GM12878 (cell line): Measurements from ENCODE around the gene DYNC1I1. TPM values are rescaled to one million over a fixed set of nuclear protein-coding genes. Genes with fewer than 3 reads are reported as not detected.

ENCODE experiments used
- ATAC-seq: fragments of 200-7000 bp; cut with Tn5 transposase; 3 replicates; pipeline ENCODE4 v1.9.1; 2020; ENCODE audit warnings: mild to moderate bottlenecking, moderate library complexity
- BruUV-seq: library from RNA; stranded (reverse); fragments of 400-500 nt; replicated peaks from 2 replicates; lab custom pipeline; 2021; lab: Mats Ljungman, UMichigan
- CTCF ChIA-PET: fragments of 300-600 bp; sonication (Branson Sonifier 250); formaldehyde crosslinking; extraction: SDS; loops from one replicate; lab custom pipeline; 2021; ENCODE audit warnings: inconsistent platforms; lab: Yijun Ruan, JAX
- POLR2A ChIA-PET: fragments of 350-600 bp; formaldehyde crosslinking; extraction: SDS; loops from one replicate; lab custom pipeline; 2021; ENCODE audit warnings: inconsistent platforms; lab: Charles Lee
- RAD21 ChIA-PET: fragments of 300-600 bp; sonication (Branson Sonifier 250); formaldehyde crosslinking; loops from one replicate; lab custom pipeline; 2023; ENCODE audit warnings: antibody characterized with exemption; ENCODE audit not compliant: unreplicated experiment; lab: Charles Lee
- SMC1A ChIA-PET: fragments of 300-600 bp; sonication (Branson Sonifier 250); formaldehyde crosslinking; loops from one replicate; lab custom pipeline; 2023; ENCODE audit not compliant: unreplicated experiment, uncharacterized antibody; lab: Charles Lee
- DNase-seq: peaks from one replicate; pipeline ENCODE4 v3.0.0-alpha.2; 2011; ENCODE audit warnings: low read depth, low spot score
- FAIRE-seq: peaks from 3 replicates; lab custom pipeline; 2011; peaks lifted over from hg19 to GRCh38; lab: Jason Lieb, UNC
- H2AFZ ChIP-seq: 2 replicates; pipeline ENCODE4 v1.6.0; 2011; ENCODE audit warnings: low read depth, low read length, control low read depth; ENCODE audit not compliant: control insufficient read depth
- H3K27ac ChIP-seq: 2 replicates; pipeline ENCODE4 v1.5.1; 2011; ENCODE audit warnings: control low read depth; ENCODE audit not compliant: control insufficient read depth, insufficient read depth
- H3K27me3 ChIP-seq, 2 experiments: replicated peaks in 1 of 2; 2 replicates each; pipeline versions ENCODE4 v1.6.0 to v1.6.1; 2011; ENCODE audit warnings: low read length in 1 of 2; ENCODE audit not compliant: control insufficient read depth in 2 of 2, insufficient read depth in 2 of 2
- H3K36me3 ChIP-seq, 2 experiments: 2 replicates each; pipeline ENCODE4 v1.5.1; 2011; ENCODE audit warnings: low read length in 1 of 2; ENCODE audit not compliant: control insufficient read depth in 2 of 2, insufficient read depth in 2 of 2
- H3K4me1 ChIP-seq: 2 replicates; pipeline ENCODE4 v1.6.1; 2011; ENCODE audit warnings: mild to moderate bottlenecking, low read length, moderate library complexity, mixed read lengths; ENCODE audit not compliant: control insufficient read depth, insufficient read depth
- H3K4me2 ChIP-seq: 2 replicates; pipeline ENCODE4 v1.6.0; 2011; ENCODE audit warnings: control low read depth; ENCODE audit not compliant: control insufficient read depth, insufficient read depth
- H3K4me3 ChIP-seq: fragments of 200-600 bp; sonication (generic); 2 replicates; pipeline ENCODE4 v1.5.1; 2016
- H3K79me2 ChIP-seq: 2 replicates; pipeline ENCODE4 v1.6.0; 2011; ENCODE audit warnings: low read length; ENCODE audit not compliant: control insufficient read depth, insufficient read depth
- H3K9ac ChIP-seq: 2 replicates; pipeline ENCODE4 v1.8.0; 2011; ENCODE audit warnings: low read length, control low read depth, mixed read lengths; ENCODE audit not compliant: control insufficient read depth, insufficient read depth
- H3K9me3 ChIP-seq: replicated peaks from 3 replicates; pipeline ENCODE4 v1.5.1; 2011; ENCODE audit warnings: mild to moderate bottlenecking, low read length; ENCODE audit not compliant: control insufficient read depth, insufficient read depth
- H4K20me1 ChIP-seq: 2 replicates; pipeline ENCODE4 v1.6.0; 2011; ENCODE audit not compliant: control insufficient read depth, insufficient read depth
- EZH2 ChIP-seq: IDR thresholded peaks from 2 replicates; pipeline ENCODE4 v1.6.1; 2012; ENCODE audit warnings: low read depth, mild to moderate bottlenecking, control low read depth, inconsistent platforms, low read length, borderline replicate concordance; ENCODE audit not compliant: control insufficient read depth
- HDGF ChIP-seq: fragments of 450-650 bp; IDR thresholded peaks from 2 replicates; pipeline ENCODE4 v1.6.1; 2016; ENCODE audit warnings: antibody characterized with exemption
- MYB ChIP-seq: fragments of 150-350 bp; IDR thresholded peaks from 2 replicates; pipeline ENCODE4 v1.6.1; 2014; ENCODE audit warnings: mild to moderate bottlenecking, low read depth, low read length, borderline replicate concordance
- NR2C2 ChIP-seq: IDR thresholded peaks from 2 replicates; pipeline ENCODE4 v1.6.1; 2011; ENCODE audit warnings: borderline replicate concordance, low read depth; ENCODE audit not compliant: control insufficient read depth, insufficient read length
- PRDM15 ChIP-seq: fragments of 450-650 bp; formaldehyde crosslinking; IDR thresholded peaks from 2 replicates; pipeline ENCODE4 v1.4.0; 2020; ENCODE audit warnings: mild to moderate bottlenecking, moderate library complexity
- RCOR1 ChIP-seq: conservative IDR thresholded peaks from 2 replicates; pipeline ENCODE4 v1.6.1; 2012; ENCODE audit warnings: low read depth, low read length, improper control_type of control experiment
- SIX5 ChIP-seq: IDR thresholded peaks from 2 replicates; pipeline ENCODE4 v1.6.1; 2011; ENCODE audit warnings: mild to moderate bottlenecking, low read depth, low read length, moderate library complexity; ENCODE audit not compliant: severe bottlenecking
- SUPT20H ChIP-seq: IDR thresholded peaks from 2 replicates; pipeline ENCODE4 v1.6.1; 2011; ENCODE audit warnings: low read depth, mild to moderate bottlenecking, low read length, moderate library complexity, borderline replicate concordance; ENCODE audit not compliant: control insufficient read depth
- ZBED1 ChIP-seq: IDR thresholded peaks from 2 replicates; pipeline ENCODE4 v1.6.1; 2016; ENCODE audit warnings: borderline replicate concordance
- WGBS: methylation state at CpG from one replicate; pipeline ENCODE4 v1.1.6; 2016; ENCODE audit warnings: low lambda C conversion rate; ENCODE audit not compliant: insufficient replicate concordance, insufficient coverage; ENCODE audit errors: missing lambda C conversion rate; 5-methylcytosine and 5-hydroxymethylcytosine counted together
- in situ Hi-C: fragments of 300-500 bp; cut with MboI; formaldehyde crosslinking; loops from 9 replicates; pipeline ENCODE4 v1.14.3; 2018; ENCODE audit warnings: mixed read lengths
- intact Hi-C: fragments of 100-400 bp; cut with micrococcal nuclease; formaldehyde crosslinking; loops from one replicate; pipeline ENCODE4 v1.14.2; 2022; ENCODE audit not compliant: unreplicated experiment
- polyA plus RNA-seq, 11 experiments: library from polyadenylated mRNA; depleted of rRNA in 4 of 11; unstranded in 6 of 11; stranded (reverse) in 5 of 11; fragments of >200 nt; fragmentation: Nextera tagmentation in 4 of 11; fragmentation: Illumina TruSeq in 1 of 11; extraction: Ambion mirVana in 4 of 11; extraction: Trizol in 1 of 11; gene quantifications; 1 replicate in 1 of 11; 2 replicates in 10 of 11; pipeline versions ENCODE4 v1.2.1 to v1.2.3, GENCODE V29; 2011 to 2016; ENCODE audit warnings: inconsistent platforms in 2 of 11, missing spikeins in 2 of 11, low read depth in 1 of 11
- total RNA-seq, 4 experiments: library from RNA; depleted of rRNA in 3 of 4; stranded (reverse); fragments of >200 nt in 3 of 4; fragmentation: Illumina TruSeq in 1 of 4; extraction: Trizol in 1 of 4; gene quantifications; 2 replicates each; pipeline versions ENCODE4 v1.2.1 to v1.2.3, GENCODE V29; 2013 to 2021
- TF ChIP-seq, protein P1 (sequence below): fragments of 450-650 bp; IDR thresholded peaks from 2 replicates; pipeline ENCODE4 v1.6.1; 2017; ENCODE audit warnings: borderline replicate concordance

DYNC1I1 gene
- total and polyA plus RNA-seq, 10 of the 15 experiments (the other 5 are each of a cell fraction or from before 2014, with no cell fraction given), result 0.05 to 0.91 (median 0.14) TPM; not detected in 3

DNA sequence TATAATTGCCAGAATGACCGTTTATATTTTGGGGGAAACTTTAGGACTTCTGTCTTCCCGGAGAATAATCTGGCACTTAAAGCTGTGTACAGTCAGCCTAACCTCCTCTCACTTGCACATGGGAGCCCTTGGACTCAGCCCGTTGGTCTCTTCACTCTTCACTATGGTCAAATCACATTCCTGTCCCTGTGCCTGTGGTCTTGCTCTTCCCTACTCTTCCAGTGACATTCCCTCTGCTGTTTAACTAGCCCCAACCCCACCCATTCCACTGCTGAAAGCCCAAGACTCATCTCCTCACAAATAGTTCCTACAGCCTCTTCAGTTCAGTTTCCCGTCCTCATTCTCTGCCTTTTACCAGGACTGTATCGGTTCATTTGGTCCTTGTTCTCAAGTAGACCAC, 135.0 kb downstream of the DYNC1I1 start (continued):
- TF ChIP-seq HDGF (no peak), SIX5 (no peak)

GRCh38 chr7:95908499-95908898, 136.1 kb downstream of the DYNC1I1 start:
- no TSS peak for BruUV-seq
- Histone ChIP-seq H3K36me3 (no peaks in the 10 kb centered on the region), H3K4me3 (no peak overlapping the region), H4K20me1 (no peaks in the 10 kb centered on the region; the same call in 1 of the 2 replicates), H3K9me3 (no peaks in the 10 kb centered on the region), H3K4me1 (no peaks in the 10 kb centered on the region), H3K4me2 (no peak overlapping the region), H3K27ac (no peak overlapping the region), H2AFZ (no peak overlapping the region), H3K79me2 (no peaks in the 10 kb centered on the region), H3K27me3 (no peaks in the 10 kb centered on the region), H3K9ac (no peak overlapping the region)
- POLR2A ChIA-PET, result no interaction called here
- DNase-seq (no peak), FAIRE-seq (no peak), ATAC-seq (no peak)
- WGBS, result 37% methylated on average over 4 of the region's 4 CpGs
- in situ Hi-C loops (no loop called here), intact Hi-C loops (no loop called here)
- TF ChIP-seq ZBED1, result no peak
- TF ChIP-seq SUPT20H, result no peak
- SMC1A ChIA-PET, result interaction anchor here (0.9 kb wide), 1 partner anchor 8 kb away, joined by 3 read pairs; no protein-coding TSS in a partner anchor
- CTCF ChIA-PET, result interaction anchor here (1.0 kb wide), 1 partner anchor 37 kb away, joined by 3 read pairs; no protein-coding TSS in a partner anchor
- RAD21 ChIA-PET, result interaction anchor here (1.2 kb wide), 1 partner anchor 185 kb away, joined by 4 read pairs; no protein-coding TSS in a partner anchor

GRCh38 chr7:95910341-95910740, 138.0 kb downstream of the DYNC1I1 start:
- H3K4me2 ChIP-seq, result no peak overlapping the region
- no peaks in the 10 kb centered on the region for H3K9me3 ChIP-seq
- CTCF ChIA-PET, result interaction anchor here (1.0 kb wide), 1 partner anchor 39 kb away, joined by 3 read pairs; no protein-coding TSS in a partner anchor
- no peaks in the 10 kb centered on the region for H3K36me3 ChIP-seq
- no peak overlapping the region for H2AFZ ChIP-seq
- FAIRE-seq (no peak), ATAC-seq (no peak), DNase-seq (no peak)
- POLR2A ChIA-PET, result no interaction called here
- no peak overlapping the region for H3K4me3 ChIP-seq
- H3K27me3 ChIP-seq, result no peaks in the 10 kb centered on the region
- no peaks in the 10 kb centered on the region for H3K4me1 ChIP-seq
- no peak overlapping the region for H3K27ac ChIP-seq
- in situ Hi-C loops, result loop anchor here (5.0 to 10.0 kb wide), 2 partner anchors 1117 to 1924 kb away; no protein-coding TSS in a partner anchor
- H4K20me1 ChIP-seq, result no peaks in the 10 kb centered on the region; the same call in 1 of the 2 replicates
- no peaks in the 10 kb centered on the region for H3K79me2 ChIP-seq
- SMC1A ChIA-PET, result interaction anchor here (1.1 kb wide), 1 partner anchor 185 kb away, joined by 3 read pairs; no protein-coding TSS in a partner anchor
- intact Hi-C loops, result loop anchor here (10.0 kb wide), 2 partner anchors 504 to 684 kb away; no protein-coding TSS in a partner anchor
- RAD21 ChIA-PET, result no interaction called here
- no TSS peak for BruUV-seq
- no peak overlapping the region for H3K9ac ChIP-seq
- TF ChIP-seq, protein P1, sequence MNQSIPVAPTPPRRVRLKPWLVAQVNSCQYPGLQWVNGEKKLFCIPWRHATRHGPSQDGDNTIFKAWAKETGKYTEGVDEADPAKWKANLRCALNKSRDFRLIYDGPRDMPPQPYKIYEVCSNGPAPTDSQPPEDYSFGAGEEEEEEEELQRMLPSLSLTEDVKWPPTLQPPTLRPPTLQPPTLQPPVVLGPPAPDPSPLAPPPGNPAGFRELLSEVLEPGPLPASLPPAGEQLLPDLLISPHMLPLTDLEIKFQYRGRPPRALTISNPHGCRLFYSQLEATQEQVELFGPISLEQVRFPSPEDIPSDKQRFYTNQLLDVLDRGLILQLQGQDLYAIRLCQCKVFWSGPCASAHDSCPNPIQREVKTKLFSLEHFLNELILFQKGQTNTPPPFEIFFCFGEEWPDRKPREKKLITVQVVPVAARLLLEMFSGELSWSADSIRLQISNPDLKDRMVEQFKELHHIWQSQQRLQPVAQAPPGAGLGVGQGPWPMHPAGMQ, result no peak
- no peak for TF ChIP-seq MYB
- no peak for TF ChIP-seq RCOR1
- no peak for TF ChIP-seq NR2C2
- TF ChIP-seq PRDM15 (CRISPR knock-in tag), result no peak
- TF ChIP-seq SIX5, result no peak
- TF ChIP-seq EZH2, result no peak
